NB4 (cell line): Measurements from ENCODE around the gene TYW1.
"Not testable (repeated sequence)": the region's sequence is repeated elsewhere in the genome, so short reads cannot be mapped to it uniquely, and the experiment has no call there.

Source experiments
- POLR2A ChIP-seq: IDR thresholded peaks from 2 replicates; pipeline ENCODE4 v1.6.1; 2011; ENCODE audit warnings: mild to moderate bottlenecking; ENCODE audit not compliant: insufficient read length; ENCODE audit errors: extremely low read depth
- TF ChIP-seq, protein P1 (sequence below): IDR thresholded peaks from one replicate; pipeline ENCODE4 v1.5.1; 2012; ENCODE audit warnings: low read depth, low read length

DNA sequence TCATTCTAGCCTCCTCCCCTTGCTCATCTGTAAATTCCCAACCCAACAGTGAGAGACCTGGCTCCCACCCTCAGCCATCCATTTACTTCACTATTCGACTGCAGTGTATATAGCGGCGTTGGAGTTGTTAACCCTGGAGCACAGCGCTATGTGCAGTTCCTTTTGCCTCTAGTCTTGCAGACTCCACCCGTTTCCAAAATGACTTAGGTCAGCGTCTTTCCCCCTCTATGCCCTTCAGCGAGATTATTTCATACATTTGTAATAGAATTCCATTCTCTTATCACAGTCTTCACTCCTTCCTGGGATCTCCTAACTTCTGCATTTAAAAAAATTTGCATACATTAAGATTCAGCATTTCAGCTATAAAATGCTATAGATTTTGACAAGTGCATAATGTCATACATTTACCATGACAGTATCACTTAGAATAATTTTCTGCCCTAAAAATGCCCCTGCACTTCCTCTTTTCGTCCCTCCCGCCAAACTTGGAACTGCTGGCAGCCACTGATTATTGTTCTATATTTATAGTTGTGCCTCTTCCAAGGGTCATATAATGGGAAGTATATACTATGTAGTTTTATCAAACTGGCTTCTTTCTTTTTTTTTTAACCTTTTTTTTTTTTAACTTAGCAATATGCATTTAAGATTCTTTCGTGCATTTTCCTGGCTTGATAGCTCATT is 215.2 kb downstream of the TYW1 start:
- TF ChIP-seq, protein P1, sequence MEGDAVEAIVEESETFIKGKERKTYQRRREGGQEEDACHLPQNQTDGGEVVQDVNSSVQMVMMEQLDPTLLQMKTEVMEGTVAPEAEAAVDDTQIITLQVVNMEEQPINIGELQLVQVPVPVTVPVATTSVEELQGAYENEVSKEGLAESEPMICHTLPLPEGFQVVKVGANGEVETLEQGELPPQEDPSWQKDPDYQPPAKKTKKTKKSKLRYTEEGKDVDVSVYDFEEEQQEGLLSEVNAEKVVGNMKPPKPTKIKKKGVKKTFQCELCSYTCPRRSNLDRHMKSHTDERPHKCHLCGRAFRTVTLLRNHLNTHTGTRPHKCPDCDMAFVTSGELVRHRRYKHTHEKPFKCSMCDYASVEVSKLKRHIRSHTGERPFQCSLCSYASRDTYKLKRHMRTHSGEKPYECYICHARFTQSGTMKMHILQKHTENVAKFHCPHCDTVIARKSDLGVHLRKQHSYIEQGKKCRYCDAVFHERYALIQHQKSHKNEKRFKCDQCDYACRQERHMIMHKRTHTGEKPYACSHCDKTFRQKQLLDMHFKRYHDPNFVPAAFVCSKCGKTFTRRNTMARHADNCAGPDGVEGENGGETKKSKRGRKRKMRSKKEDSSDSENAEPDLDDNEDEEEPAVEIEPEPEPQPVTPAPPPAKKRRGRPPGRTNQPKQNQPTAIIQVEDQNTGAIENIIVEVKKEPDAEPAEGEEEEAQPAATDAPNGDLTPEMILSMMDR = not testable (repeated sequence)
- not testable (repeated sequence) for TF ChIP-seq POLR2A
